Chondrocyte (in vitro differentiated cells): ENCODE results near the gene TREH. TPM values are rescaled to one million over a fixed set of nuclear protein-coding genes. Genes with fewer than 3 reads are reported as not detected.

Source experiments
- DNase-seq: peaks from one replicate; pipeline ENCODE4 v3.0.0; 2021; ENCODE audit warnings: mixed read lengths, low spot score
- H3K27ac Mint-ChIP-seq: one replicate; pipeline ENCODE4 v1.8.0; 2021; ENCODE audit warnings: mild to moderate bottlenecking, moderate library complexity, mixed read lengths; ENCODE audit not compliant: unreplicated experiment
- H3K27me3 Mint-ChIP-seq: 2 replicates; pipeline ENCODE4 v1.8.0; 2021; ENCODE audit warnings: low read depth, mixed read lengths
- H3K36me3 Mint-ChIP-seq: 2 replicates; pipeline ENCODE4 v1.8.0; 2021; ENCODE audit warnings: low read depth, mixed read lengths
- H3K4me1 Mint-ChIP-seq: 2 replicates; pipeline ENCODE4 v1.8.0; 2021; ENCODE audit warnings: low read depth, mild to moderate bottlenecking, mixed read lengths
- H3K4me3 Mint-ChIP-seq: one replicate; pipeline ENCODE4 v1.8.0; 2021; ENCODE audit warnings: mild to moderate bottlenecking, moderate library complexity, mixed read lengths; ENCODE audit not compliant: unreplicated experiment
- H3K9me3 Mint-ChIP-seq: 2 replicates; pipeline ENCODE4 v1.8.0; 2021; ENCODE audit warnings: low read depth, mixed read lengths
- CTCF ChIP-seq: fragments of 200-600 bp; sonication (generic); IDR thresholded peaks from 2 replicates; pipeline ENCODE4 v1.5.0; 2021; ENCODE audit warnings: antibody characterized with exemption, mild to moderate bottlenecking, moderate library complexity
- total RNA-seq: library from RNA; stranded (reverse); gene quantifications from 3 replicates; pipeline ENCODE4 v1.2.1, GENCODE V29; 2021

The TREH gene
- total RNA-seq, 1 donor from 2014 or later, result not detected

DNA sequence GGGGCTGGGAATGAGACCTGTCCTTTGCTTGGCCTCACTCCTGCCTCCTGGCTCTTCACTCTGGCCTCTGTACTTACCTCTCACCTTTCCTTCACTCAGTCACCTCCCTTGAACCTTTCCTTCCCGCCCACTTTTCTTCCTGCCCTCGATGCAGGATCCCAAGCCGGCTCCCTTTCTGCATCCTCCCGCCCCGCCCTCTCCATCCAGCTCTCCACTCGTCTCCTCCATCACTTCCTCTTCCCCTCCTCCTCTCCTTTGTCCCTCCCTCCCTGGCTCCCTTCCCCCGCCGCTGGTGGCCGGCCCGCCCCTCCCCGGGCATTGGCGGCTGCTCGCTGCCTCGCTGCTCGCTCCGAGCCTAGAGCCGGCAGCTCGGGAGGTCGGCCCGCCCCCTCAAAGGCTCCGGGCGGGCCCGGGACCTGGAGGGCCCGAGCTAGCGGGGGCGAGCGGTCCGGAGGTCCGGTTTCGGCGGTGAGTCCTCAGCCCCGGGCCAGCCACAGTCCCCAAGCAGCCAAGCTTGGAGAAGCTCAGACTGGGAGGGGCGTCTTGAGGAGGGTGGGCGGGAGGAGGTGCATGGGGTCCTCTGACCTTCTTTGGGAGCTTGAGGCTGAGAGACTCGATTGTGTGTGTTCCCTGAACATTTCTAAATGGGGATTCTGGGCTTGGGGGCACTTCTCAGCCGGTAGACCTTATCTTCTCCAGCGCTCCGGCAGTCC, 58.2 kb downstream of the TREH start:
- no peak for TF ChIP-seq CTCF
- peak; percentile 96 for DNase-seq
- Mint-ChIP-seq H3K9me3 (no peaks in the 10 kb centered on the region), H3K4me3 (peak overlapping the region; percentile 85), H3K27ac (peak overlapping the region; percentile 99), H3K4me1 (peaks cover 80% of the 10 kb centered on the region), H3K36me3 (peaks cover 14% of the 10 kb centered on the region), H3K27me3 (no peaks in the 10 kb centered on the region)

DNA sequence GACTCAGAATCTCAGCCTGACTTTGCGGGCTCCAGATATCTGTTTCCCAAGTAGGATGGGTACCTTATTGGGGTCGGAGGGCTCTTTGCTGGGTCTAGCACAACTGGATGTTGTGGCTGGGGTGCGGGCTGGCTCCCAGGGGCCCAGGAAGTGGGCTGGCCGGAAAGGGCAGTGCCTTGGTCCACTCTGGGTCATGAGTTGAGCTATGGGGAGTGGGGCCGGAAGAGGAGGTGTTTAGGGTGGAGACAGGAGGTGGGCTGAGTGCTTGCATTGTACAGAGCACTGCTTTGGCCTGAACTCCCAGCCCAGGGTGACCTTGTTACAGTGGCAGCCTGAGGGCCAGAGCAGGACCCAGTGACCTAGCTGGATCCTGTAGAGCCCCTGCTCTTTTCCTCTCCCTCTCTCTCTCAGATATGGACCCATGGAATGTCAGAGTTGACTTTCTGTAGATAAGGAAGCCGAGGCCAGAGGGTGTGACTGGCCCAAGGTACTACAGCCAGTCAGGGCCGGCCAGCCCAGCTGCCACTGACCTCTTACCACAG, 58.9 kb downstream of the TREH start:
- TF ChIP-seq CTCF, result no peak
- DNase-seq, result peak; percentile 81
- H3K4me3 Mint-ChIP-seq, result peak overlapping the region; percentile 85
- H3K4me1 Mint-ChIP-seq, result peaks cover 82% of the 10 kb centered on the region
- H3K36me3 Mint-ChIP-seq, result peaks cover 17% of the 10 kb centered on the region
- no peaks in the 10 kb centered on the region for H3K9me3 Mint-ChIP-seq
- H3K27me3 Mint-ChIP-seq, result no peaks in the 10 kb centered on the region
- peak overlapping the region; percentile 93 for H3K27ac Mint-ChIP-seq

DNA sequence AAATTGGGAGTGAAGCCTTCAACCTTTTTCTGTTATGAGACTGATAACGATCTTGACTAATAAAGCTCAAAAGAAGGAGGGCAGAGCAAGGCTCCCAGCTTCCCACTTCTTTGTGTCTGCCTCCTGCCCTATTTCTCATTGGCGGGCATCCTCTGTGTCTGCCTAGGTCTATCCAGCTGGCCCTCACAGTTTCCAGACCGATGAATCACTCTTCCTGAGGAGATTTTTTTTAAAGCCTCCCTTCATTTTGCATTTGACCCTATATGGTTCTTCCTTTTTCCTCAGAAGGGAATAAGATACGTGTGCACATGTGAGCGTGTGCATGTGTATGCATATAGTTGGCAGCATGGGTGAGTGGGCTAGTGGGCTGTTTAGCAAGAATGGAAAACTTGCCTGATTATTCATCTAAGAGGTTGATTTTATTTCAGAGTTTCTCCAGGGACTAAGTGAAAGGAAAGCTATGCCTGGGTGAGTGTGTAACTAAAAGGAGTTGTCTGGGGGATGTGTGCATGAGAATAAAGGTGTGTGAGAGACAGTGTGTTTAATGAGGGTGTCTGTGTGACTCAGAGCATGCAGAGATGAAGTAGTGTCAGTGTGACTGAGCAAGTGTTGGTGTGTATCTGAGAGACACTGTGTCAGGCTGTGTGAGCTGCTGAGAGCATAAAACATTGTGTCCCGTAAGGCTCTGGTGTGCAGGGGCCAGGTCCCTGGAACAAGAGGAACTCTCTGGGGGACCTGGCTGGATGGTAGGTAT, 59.8 kb downstream of the TREH start:
- TF ChIP-seq CTCF, result no peak
- H3K9me3 Mint-ChIP-seq, result no peaks in the 10 kb centered on the region
- H3K36me3 Mint-ChIP-seq, result peaks cover 16% of the 10 kb centered on the region
- peak overlapping the region; percentile 85 for H3K4me3 Mint-ChIP-seq
- DNase-seq, result peak; percentile 50
- peaks cover 92% of the 10 kb centered on the region for H3K4me1 Mint-ChIP-seq
- no peaks in the 10 kb centered on the region for H3K27me3 Mint-ChIP-seq
- peak overlapping the region; percentile 93 for H3K27ac Mint-ChIP-seq

DNA sequence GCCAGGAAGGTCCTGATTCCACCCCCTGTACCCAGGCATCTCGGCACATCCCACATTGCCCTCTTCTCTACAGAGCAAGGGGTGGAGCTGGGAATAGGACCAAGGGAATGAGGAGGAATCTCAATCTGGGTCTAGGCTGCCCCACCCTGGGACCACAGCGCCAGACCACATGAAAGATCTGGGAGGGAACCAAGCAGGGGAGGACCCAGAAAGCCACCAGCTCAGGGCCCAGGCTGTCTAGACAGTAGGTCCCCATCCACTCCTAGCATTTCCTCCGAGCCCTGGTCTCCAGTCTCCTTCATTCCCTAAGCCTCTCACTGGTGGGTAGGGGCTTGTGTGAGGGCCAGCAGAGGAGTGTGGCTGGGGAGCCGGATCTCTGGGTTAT, 60.5 kb downstream of the TREH start:
- no peaks in the 10 kb centered on the region for H3K9me3 Mint-ChIP-seq
- peaks cover 14% of the 10 kb centered on the region for H3K36me3 Mint-ChIP-seq
- H3K4me3 Mint-ChIP-seq, result peak overlapping the region; percentile 36
- DNase-seq, result peak; percentile 88
- no peaks in the 10 kb centered on the region for H3K27me3 Mint-ChIP-seq
- H3K4me1 Mint-ChIP-seq, result peaks cover 95% of the 10 kb centered on the region
- no peak for TF ChIP-seq CTCF
- peak overlapping the region; percentile 93 for H3K27ac Mint-ChIP-seq
